Panc1 (cell line): ENCODE data around the gene CD276.
"Not testable (repeated sequence)": the region's sequence is repeated elsewhere in the genome, so short reads cannot be mapped to it uniquely, and the experiment has no call there.

Experiments
- CTCF ChIP-seq: fragments of 450-650 bp; IDR thresholded peaks from 2 replicates; pipeline ENCODE4 v1.5.1; 2017; ENCODE audit warnings: mild to moderate bottlenecking
- POLR2AphosphoS5 ChIP-seq: IDR thresholded peaks from 2 replicates; pipeline ENCODE4 v1.6.1; 2012; ENCODE audit warnings: mild to moderate bottlenecking, low read depth, low read length, moderate library complexity

- TF ChIP-seq POLR2AphosphoS5, CTCF: not testable (repeated sequence)
Observed at GRCh38 chr15:73703601-73704000, 19.4 kb downstream of the CD276 start.
